Lung (tissue), 12 donors: ENCODE data around the gene GRIA4. TPM values are rescaled to one million over a fixed set of nuclear protein-coding genes. Genes with fewer than 3 reads are reported as not detected.

Experiments used
- ATAC-seq: fragments of 200-7000 bp; cut with Tn5 transposase; one replicate; pipeline ENCODE4 v1.9.1; 2020; ENCODE audit warnings: moderate number of reproducible peaks; ENCODE audit not compliant: insufficient read depth, low FRiP score
- DNase-seq, 3 donors: peaks; one replicate each; pipeline ENCODE4 v3.0.0-alpha.2; 2013 to 2017
- H3K27ac ChIP-seq, 2 donors: one replicate each; pipeline ENCODE4 v1.5.1; 2013; ENCODE audit warnings: mild to moderate bottlenecking in 2 of 2, moderate library complexity in 2 of 2, control low read depth in 1 of 2, inconsistent platforms in 1 of 2, low read depth in 1 of 2, low read length in 1 of 2
- H3K27me3 ChIP-seq, 3 donors: one replicate each; pipeline ENCODE4 v1.5.1; 2013; ENCODE audit warnings: low read length in 2 of 3; ENCODE audit not compliant: control insufficient read depth in 3 of 3, insufficient read depth in 3 of 3
- H3K36me3 ChIP-seq, 4 donors: one replicate each; pipeline ENCODE4 v1.5.1; 2013; ENCODE audit warnings: low read length in 4 of 4, mild to moderate bottlenecking in 1 of 4, moderate library complexity in 1 of 4; ENCODE audit not compliant: control insufficient read depth in 4 of 4, insufficient read depth in 4 of 4
- H3K4me1 ChIP-seq, 5 donors: one replicate each; pipeline ENCODE4 v1.5.1; 2013; ENCODE audit warnings: low read length in 5 of 5, mild to moderate bottlenecking in 2 of 5, moderate library complexity in 1 of 5; ENCODE audit not compliant: control insufficient read depth in 5 of 5, insufficient read depth in 5 of 5
- H3K4me3 ChIP-seq: one replicate; pipeline ENCODE4 v1.5.1; 2013; ENCODE audit warnings: mild to moderate bottlenecking, control low read depth, moderate library complexity
- H3K9ac ChIP-seq, 2 donors: one replicate each; pipeline ENCODE4 v1.5.1; 2013; ENCODE audit warnings: low read length in 2 of 2, control low read depth in 1 of 2; ENCODE audit not compliant: insufficient read depth in 1 of 2
- H3K9me3 ChIP-seq, 4 donors: one replicate each; pipeline ENCODE4 v1.5.1; 2013; ENCODE audit warnings: low read length in 3 of 4, mild to moderate bottlenecking in 1 of 4, moderate library complexity in 1 of 4; ENCODE audit not compliant: control insufficient read depth in 4 of 4, insufficient read depth in 3 of 4
- WGBS, 2 donors: extraction: QIAGEN DNeasy Blood & Tissue Kit; methylation state at CpG; one replicate each; pipeline ENCODE4 v1.1.7; 2013; 5-methylcytosine and 5-hydroxymethylcytosine counted together
- polyA plus RNA-seq, 2 donors: library from polyadenylated mRNA; stranded (reverse); fragments of 200-250 nt; gene quantifications; one replicate each; pipeline ENCODE4 v1.2.1, GENCODE V29; 2013
- total RNA-seq, 2 donors: library from RNA; depleted of rRNA in 1 of 2; stranded (reverse); fragments of >200 nt in 1 of 2; gene quantifications; one replicate each; pipeline ENCODE4 v1.2.1, GENCODE V29; 2014 to 2021
- TF ChIP-seq, protein P1 (sequence below): IDR thresholded peaks from 2 replicates; pipeline ENCODE4 v1.5.1; 2012; ENCODE audit warnings: mild to moderate bottlenecking; ENCODE audit errors: control extremely low read depth, extremely low read depth
- donor health status: control.
- donor health status: control.
- donor health status: Bipolar disorder and iron deficiency.
- donor health status: healthy.
- donor health status: DM: yes; HTN: yes; CAD: no.

Gene GRIA4
- total and polyA plus RNA-seq, 4 donors: 0.12 to 0.77 TPM; not detected in 2

DNA sequence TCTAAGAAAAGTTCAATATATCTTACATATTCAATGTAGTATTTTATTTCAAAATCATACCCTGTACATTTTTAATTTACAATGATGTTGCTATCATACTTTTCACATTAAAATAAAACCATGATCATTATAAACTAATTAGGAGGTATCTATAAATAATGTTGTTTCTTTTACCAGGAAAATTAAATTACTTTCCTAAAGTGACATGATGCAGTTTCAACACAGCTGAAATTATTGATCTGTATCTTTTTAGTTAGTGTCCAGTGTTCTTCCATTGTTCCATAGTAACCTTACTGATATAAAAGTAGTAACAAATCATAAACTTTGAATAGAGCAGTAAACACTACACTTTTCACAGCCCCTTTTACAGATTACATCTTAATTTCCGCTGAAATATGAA is 29.7 kb downstream of the GRIA4 start:
- DNase-seq (no peak), ATAC-seq (no peak)
- Histone ChIP-seq H3K27ac (no peak overlapping the region), H3K4me1 (no peaks in the 10 kb centered on the region), H3K27me3 (no peaks in the 10 kb centered on the region), H3K36me3 (no peaks in the 10 kb centered on the region), H3K9me3 (no peaks in the 10 kb centered on the region), H3K4me3 (no peak overlapping the region), H3K9ac (no peak overlapping the region)
- TF ChIP-seq, protein P1, sequence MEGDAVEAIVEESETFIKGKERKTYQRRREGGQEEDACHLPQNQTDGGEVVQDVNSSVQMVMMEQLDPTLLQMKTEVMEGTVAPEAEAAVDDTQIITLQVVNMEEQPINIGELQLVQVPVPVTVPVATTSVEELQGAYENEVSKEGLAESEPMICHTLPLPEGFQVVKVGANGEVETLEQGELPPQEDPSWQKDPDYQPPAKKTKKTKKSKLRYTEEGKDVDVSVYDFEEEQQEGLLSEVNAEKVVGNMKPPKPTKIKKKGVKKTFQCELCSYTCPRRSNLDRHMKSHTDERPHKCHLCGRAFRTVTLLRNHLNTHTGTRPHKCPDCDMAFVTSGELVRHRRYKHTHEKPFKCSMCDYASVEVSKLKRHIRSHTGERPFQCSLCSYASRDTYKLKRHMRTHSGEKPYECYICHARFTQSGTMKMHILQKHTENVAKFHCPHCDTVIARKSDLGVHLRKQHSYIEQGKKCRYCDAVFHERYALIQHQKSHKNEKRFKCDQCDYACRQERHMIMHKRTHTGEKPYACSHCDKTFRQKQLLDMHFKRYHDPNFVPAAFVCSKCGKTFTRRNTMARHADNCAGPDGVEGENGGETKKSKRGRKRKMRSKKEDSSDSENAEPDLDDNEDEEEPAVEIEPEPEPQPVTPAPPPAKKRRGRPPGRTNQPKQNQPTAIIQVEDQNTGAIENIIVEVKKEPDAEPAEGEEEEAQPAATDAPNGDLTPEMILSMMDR: no peak
- WGBS, 2 donors: 89 to 94% methylated on average over 1 of the region's 1 CpG

DNA sequence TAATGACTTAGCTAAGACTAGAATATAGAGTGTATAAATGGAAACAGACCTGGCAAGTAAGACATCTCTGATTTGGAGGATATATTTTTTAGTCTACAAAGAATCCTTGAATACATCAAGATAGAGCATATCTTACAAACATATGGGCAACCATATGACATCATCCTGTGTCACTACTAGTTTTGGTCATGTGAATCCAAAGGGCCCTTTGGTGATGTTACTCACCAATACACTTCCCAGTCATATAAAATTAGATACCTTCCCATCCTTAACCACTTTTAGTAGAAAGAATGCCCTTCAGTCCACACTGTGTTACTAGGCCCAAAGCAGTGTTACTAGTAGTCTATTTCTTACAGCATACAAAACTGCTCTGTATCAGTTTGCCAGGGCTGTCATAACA is 31.6 kb downstream of the GRIA4 start:
- Histone ChIP-seq H3K4me1 (no peaks in the 10 kb centered on the region), H3K4me3 (no peak overlapping the region), H3K36me3 (no peaks in the 10 kb centered on the region), H3K27me3 (no peaks in the 10 kb centered on the region), H3K9me3 (no peaks in the 10 kb centered on the region), H3K27ac (no peak overlapping the region), H3K9ac (no peak overlapping the region)
- ATAC-seq (no peak), DNase-seq (no peak)
- TF ChIP-seq, protein P1: no peak

DNA sequence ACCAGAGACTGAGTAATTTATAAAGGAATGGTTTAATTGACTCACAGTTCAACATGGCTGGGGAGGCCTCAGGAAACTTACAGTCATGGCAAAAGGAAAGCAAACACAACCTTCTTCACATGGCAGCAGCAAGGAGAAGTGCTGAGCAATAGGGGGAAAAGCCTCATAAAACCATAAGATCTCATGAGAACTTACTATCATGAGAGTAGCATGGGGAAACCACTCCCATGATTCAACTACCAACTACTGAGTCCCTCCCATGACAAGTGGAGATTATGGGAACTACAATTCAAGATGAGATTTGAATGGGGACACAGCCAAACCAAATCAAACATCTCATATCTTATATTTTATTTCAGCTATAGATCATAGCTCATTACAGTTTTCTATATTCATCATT is 33.0 kb downstream of the GRIA4 start:
- H3K9me3 ChIP-seq: peaks cover 0 to 2% (median 0%) of the 10 kb centered on the region in 4 donors
- no peaks in the 10 kb centered on the region for H3K36me3 ChIP-seq
- no peaks in the 10 kb centered on the region for H3K27me3 ChIP-seq
- DNase-seq (no peak), ATAC-seq (no peak)
- no peak overlapping the region for H3K4me3 ChIP-seq
- no peak overlapping the region for H3K9ac ChIP-seq
- no peak overlapping the region for H3K27ac ChIP-seq
- H3K4me1 ChIP-seq: no peaks in the 10 kb centered on the region
- TF ChIP-seq, protein P1: no peak

DNA sequence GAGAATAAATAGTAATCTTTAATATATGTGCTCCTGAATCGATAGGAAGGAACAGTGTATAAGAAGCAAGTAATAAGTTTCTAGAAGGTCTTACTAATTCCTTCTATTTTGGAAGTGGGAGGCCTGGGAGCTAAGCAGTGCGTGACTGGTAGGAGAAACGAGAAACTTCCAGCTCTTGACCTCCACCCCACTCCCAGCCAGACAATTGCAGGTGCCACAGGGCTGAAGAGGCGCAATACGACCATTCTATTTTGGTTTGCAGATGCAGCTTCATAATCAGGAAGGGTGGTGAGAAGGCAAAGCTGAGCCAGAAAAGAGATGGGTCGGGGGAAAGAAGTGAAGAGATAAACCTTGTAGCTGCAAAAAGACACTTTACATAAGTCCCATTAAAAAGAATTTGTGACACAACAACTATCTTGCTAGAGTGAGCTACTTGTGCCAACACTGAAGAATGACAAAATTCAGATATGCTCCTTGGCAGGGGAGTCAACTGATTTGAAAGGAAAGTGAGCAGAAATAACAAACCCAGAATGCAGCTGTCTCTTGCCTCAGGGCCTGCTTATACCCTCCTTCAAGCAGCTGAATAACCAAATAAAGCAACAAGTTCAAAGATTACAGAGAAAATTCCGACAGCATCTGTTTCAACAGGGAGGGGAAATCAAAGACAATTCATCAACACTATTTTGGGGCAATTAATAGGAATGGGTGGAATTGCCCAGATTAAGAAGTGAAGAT is 35.1 kb downstream of the GRIA4 start:
- H3K9ac ChIP-seq: no peak overlapping the region
- no peak for ATAC-seq
- peaks cover 0 to 2% (median 0%) of the 10 kb centered on the region in 4 donors for H3K9me3 ChIP-seq
- no peak overlapping the region for H3K4me3 ChIP-seq
- no peaks in the 10 kb centered on the region for H3K36me3 ChIP-seq
- H3K27ac ChIP-seq: no peak overlapping the region
- WGBS, 2 donors: 78 to 84% methylated on average over 7 of the region's 7 CpGs
- DNase-seq: peak in 1 of 3 donors; percentile 1
- H3K4me1 ChIP-seq: no peaks in the 10 kb centered on the region
- TF ChIP-seq, protein P1: no peak
- no peaks in the 10 kb centered on the region for H3K27me3 ChIP-seq
